Endodermal cell (in vitro differentiated cells): ENCODE data around the gene GRIA4. TPM values are rescaled to one million over a fixed set of nuclear protein-coding genes. Genes with fewer than 3 reads are reported as not detected.

Experiments
- DNase-seq: peaks from one replicate; pipeline ENCODE4 v3.0.0-alpha.2; 2017
- H3K27ac ChIP-seq: 2 replicates; pipeline ENCODE4 v1.5.1; 2013; ENCODE audit warnings: mild to moderate bottlenecking, low read depth, low read length, moderate library complexity
- H3K27me3 ChIP-seq: 2 replicates; pipeline ENCODE4 v1.6.1; 2013; ENCODE audit warnings: mild to moderate bottlenecking, low read length, moderate library complexity; ENCODE audit not compliant: insufficient read depth, control insufficient read depth, poor library complexity, severe bottlenecking
- H3K36me3 ChIP-seq: 2 replicates; pipeline ENCODE4 v1.7.0; 2013; ENCODE audit warnings: mild to moderate bottlenecking, low read length, moderate library complexity; ENCODE audit not compliant: control insufficient read depth, insufficient read depth
- H3K4me1 ChIP-seq: one replicate; pipeline ENCODE4 v1.7.0; 2013; ENCODE audit warnings: low read length; ENCODE audit not compliant: control insufficient read depth, insufficient read depth
- H3K4me3 ChIP-seq: 2 replicates; pipeline ENCODE4 v1.5.1; 2013; ENCODE audit warnings: mild to moderate bottlenecking, low read length, moderate library complexity
- H3K9ac ChIP-seq: 2 replicates; pipeline ENCODE4 v1.6.1; 2013; ENCODE audit warnings: mild to moderate bottlenecking, low read length, moderate library complexity; ENCODE audit not compliant: poor library complexity, severe bottlenecking; ENCODE audit errors: extremely low read depth
- H3K9me3 ChIP-seq: 2 replicates; pipeline ENCODE4 v1.6.1; 2013; ENCODE audit warnings: mild to moderate bottlenecking, low read length, moderate library complexity; ENCODE audit not compliant: control insufficient read depth
- H3K27ac Mint-ChIP-seq: 2 replicates; pipeline ENCODE4 v1.8.0; 2020; ENCODE audit warnings: mixed read lengths
- H3K27me3 Mint-ChIP-seq: 2 replicates; pipeline ENCODE4 v1.8.0; 2021; ENCODE audit warnings: mild to moderate bottlenecking, mixed read lengths; ENCODE audit not compliant: insufficient read depth
- H3K36me3 Mint-ChIP-seq: 2 replicates; pipeline ENCODE4 v1.8.0; 2020; ENCODE audit warnings: low read depth, mixed read lengths
- H3K4me1 Mint-ChIP-seq: 2 replicates; pipeline ENCODE4 v1.8.0; 2020; ENCODE audit warnings: mixed read lengths
- H3K4me3 Mint-ChIP-seq: 2 replicates; pipeline ENCODE4 v1.8.0; 2020; ENCODE audit warnings: mild to moderate bottlenecking, moderate library complexity, mixed read lengths
- H3K9me3 Mint-ChIP-seq: 2 replicates; pipeline ENCODE4 v1.8.0; 2020; ENCODE audit warnings: mild to moderate bottlenecking, mixed read lengths
- CTCF ChIP-seq: fragments of 200-600 bp; sonication (generic); conservative IDR thresholded peaks from 2 replicates; pipeline ENCODE4 v1.5.0; 2021; ENCODE audit warnings: antibody characterized with exemption, mild to moderate bottlenecking
- WGBS, 2 experiments: methylation state at CpG; one replicate each; pipeline versions ENCODE4 v1.1.5 to v1.1.7; 2013; ENCODE audit warnings: missing lambda C conversion rate in 2 of 2, mixed read lengths in 1 of 2; ENCODE audit not compliant: insufficient coverage in 1 of 2, insufficient read length in 1 of 2; 5-methylcytosine and 5-hydroxymethylcytosine counted together
- total RNA-seq, 2 donors: library from RNA; stranded (reverse); fragmentation: NEBNext Ultra II Directional in 1 of 2; extraction: Animal tissue kit (Norgen Biotek cat#: 25700) in 1 of 2; gene quantifications; 2 replicates in 1 of 2; 3 replicates in 1 of 2; pipeline ENCODE4 v1.2.1, GENCODE V29; 2021

The GRIA4 gene
- total RNA-seq, 2 donors from 2014 or later, result 0.18 to 0.37 TPM

GRCh38 chr11:105754716-105755115 lies 144.8 kb downstream of the GRIA4 start:
- no peak overlapping the region for H3K27ac ChIP-seq
- peaks cover 9% of the 10 kb centered on the region for H3K4me1 Mint-ChIP-seq
- H3K4me1 ChIP-seq, result no peaks in the 10 kb centered on the region
- H3K27ac Mint-ChIP-seq, result no peak overlapping the region
- H3K27me3 Mint-ChIP-seq, result no peaks in the 10 kb centered on the region
- WGBS, 2 experiments, result no CpG with 5 or more reads among the region's 1 CpG
- no peaks in the 10 kb centered on the region for H3K9me3 Mint-ChIP-seq
- DNase-seq, result no peak
- H3K9ac ChIP-seq, result no peak overlapping the region
- no peak overlapping the region for H3K4me3 Mint-ChIP-seq
- H3K27me3 ChIP-seq, result no peaks in the 10 kb centered on the region
- no peak overlapping the region for H3K4me3 ChIP-seq
- H3K36me3 ChIP-seq, result no peaks in the 10 kb centered on the region
- H3K36me3 Mint-ChIP-seq, result no peaks in the 10 kb centered on the region
- no peaks in the 10 kb centered on the region for H3K9me3 ChIP-seq
- TF ChIP-seq CTCF, result no peak

- no peak for TF ChIP-seq CTCF
- Mint-ChIP-seq H3K27ac (no peak overlapping the region), H3K4me3 (no peak overlapping the region), H3K27me3 (no peaks in the 10 kb centered on the region), H3K9me3 (no peaks in the 10 kb centered on the region), H3K4me1 (peaks cover 9% of the 10 kb centered on the region), H3K36me3 (no peaks in the 10 kb centered on the region)
- no peaks in the 10 kb centered on the region for H3K4me1 ChIP-seq
- 89 to 96% methylated on average over 2 to 6 of the region's 6 CpGs for WGBS, 2 experiments
- DNase-seq, result no peak
- H3K27ac ChIP-seq, result no peak overlapping the region
- H3K4me3 ChIP-seq, result no peak overlapping the region
- H3K36me3 ChIP-seq, result no peaks in the 10 kb centered on the region
- H3K9ac ChIP-seq, result no peak overlapping the region
- no peaks in the 10 kb centered on the region for H3K9me3 ChIP-seq
- H3K27me3 ChIP-seq, result no peaks in the 10 kb centered on the region
Measured at GRCh38 chr11:105757107-105757506, 147.2 kb downstream of the GRIA4 start.

GRCh38 chr11:105763594-105763993 lies 153.7 kb downstream of the GRIA4 start:
- 88% methylated on average over 2 of the region's 2 CpGs; no CpG with 5 or more reads in 1 of the 2 experiments for WGBS, 2 experiments
- no peaks in the 10 kb centered on the region for H3K36me3 Mint-ChIP-seq
- no peaks in the 10 kb centered on the region for H3K27me3 Mint-ChIP-seq

More at GRCh38 chr11:105763594-105763993, 153.7 kb downstream of the GRIA4 start:
- H3K27ac ChIP-seq, result no peak overlapping the region
- TF ChIP-seq CTCF, result no peak
- H3K36me3 ChIP-seq, result no peaks in the 10 kb centered on the region
- H3K9me3 ChIP-seq, result no peaks in the 10 kb centered on the region
- no peak overlapping the region for H3K27ac Mint-ChIP-seq
- H3K27me3 ChIP-seq, result no peaks in the 10 kb centered on the region
- H3K4me3 ChIP-seq, result no peak overlapping the region
- H3K4me1 ChIP-seq, result no peaks in the 10 kb centered on the region
- no peak overlapping the region for H3K9ac ChIP-seq
- H3K9me3 Mint-ChIP-seq, result no peaks in the 10 kb centered on the region
- no peak overlapping the region for H3K4me3 Mint-ChIP-seq
- no peak for DNase-seq
- no peaks in the 10 kb centered on the region for H3K4me1 Mint-ChIP-seq
